Panc1 (cell line): ENCODE results near the gene RACK1. TPM values are rescaled to one million over a fixed set of nuclear protein-coding genes. Genes with fewer than 3 reads are reported as not detected.
A peak's percentile ranks its signal among the peaks of the same experiment; 100 is the strongest.
"Not testable (repeated sequence)": the region's sequence is repeated elsewhere in the genome, so short reads cannot be mapped to it uniquely, and the experiment has no call there.

Experiments used
- ATAC-seq: fragments of 200-7000 bp; cut with Tn5 transposase; 2 replicates; pipeline ENCODE4 v1.9.1; 2020; ENCODE audit warnings: mild to moderate bottlenecking, moderate library complexity
- BruUV-seq: library from RNA; stranded (reverse); fragments of 400-500 nt; replicated peaks from 2 replicates; lab custom pipeline; 2021; lab: Mats Ljungman, UMichigan
- CTCF ChIA-PET: fragments of 300-600 bp; sonication (Branson Sonifier 250); formaldehyde crosslinking; loops from one replicate; lab custom pipeline; 2022; ENCODE audit warnings: antibody characterized with exemption; lab: Charles Lee
- POLR2A ChIA-PET: fragments of 300-600 bp; sonication (Branson Sonifier 250); formaldehyde crosslinking; loops from one replicate; lab custom pipeline; 2022; ENCODE audit warnings: antibody characterized with exemption; lab: Charles Lee
- DNase-seq: peaks from one replicate; pipeline ENCODE4 v3.0.0-alpha.2; 2010; ENCODE audit warnings: low read depth, low spot score
- H3K27ac ChIP-seq: 2 replicates; pipeline ENCODE4 v1.5.1; 2011; ENCODE audit warnings: mild to moderate bottlenecking, low read length, inconsistent platforms
- H3K27me3 ChIP-seq: fragments of 200-500 bp; sonication (Bioruptor generic); 2 replicates; pipeline ENCODE4 v1.6.0; 2014; ENCODE audit warnings: low read length, inconsistent platforms; ENCODE audit not compliant: control insufficient read depth, insufficient read depth
- H3K36me3 ChIP-seq: fragments of 200-500 bp; sonication (Bioruptor generic); 2 replicates; pipeline ENCODE4 v1.5.1; 2014; ENCODE audit warnings: inconsistent platforms, mild to moderate bottlenecking, low read length, moderate library complexity; ENCODE audit not compliant: control insufficient read depth, insufficient read depth
- H3K4me1 ChIP-seq: 2 replicates; pipeline ENCODE4 v1.5.1; 2011; ENCODE audit warnings: inconsistent platforms, mild to moderate bottlenecking, low read length, moderate library complexity; ENCODE audit not compliant: control insufficient read depth, insufficient read depth
- H3K4me3 ChIP-seq, 2 experiments: 2 replicates each; pipeline ENCODE4 v1.5.1; 2011 to 2012; ENCODE audit warnings: low read depth in 2 of 2, low read length in 2 of 2, mild to moderate bottlenecking in 2 of 2, inconsistent platforms in 1 of 2, moderate library complexity in 1 of 2
- H3K9me3 ChIP-seq: fragments of 200-500 bp; sonication (Bioruptor generic); 2 replicates; pipeline ENCODE4 v1.5.1; 2014; ENCODE audit warnings: low read depth, mild to moderate bottlenecking, inconsistent platforms, low read length, moderate library complexity; ENCODE audit not compliant: control insufficient read depth, insufficient read depth
- POLR2AphosphoS5 ChIP-seq: IDR thresholded peaks from 2 replicates; pipeline ENCODE4 v1.6.1; 2012; ENCODE audit warnings: mild to moderate bottlenecking, low read depth, low read length, moderate library complexity
- SIN3A ChIP-seq: IDR thresholded peaks from 2 replicates; pipeline ENCODE4 v1.6.1; 2012; ENCODE audit warnings: low read depth, mild to moderate bottlenecking, low read length, moderate library complexity, borderline replicate concordance; ENCODE audit not compliant: insufficient read depth
- TCF7L2 ChIP-seq: IDR thresholded peaks from 2 replicates; pipeline ENCODE4 v1.6.1; 2011; ENCODE audit warnings: mild to moderate bottlenecking, low read depth, low read length, inconsistent platforms
- in situ Hi-C: cut with HindIII; loops from 2 replicates; pipeline ENCODE4 v1.10.0; 2016; ENCODE audit warnings: low sequenced_read_pairs, low pct_unique_long_range_greater_than_20kb
- intact Hi-C: fragments of 100-400 bp; cut with micrococcal nuclease; formaldehyde crosslinking; loops from one replicate; pipeline ENCODE4 v1.10.0; 2022; ENCODE audit not compliant: unreplicated experiment
- total RNA-seq: library from RNA; stranded (reverse); gene quantifications from one replicate; pipeline ENCODE4 v1.2.1, GENCODE V29; 2021; ENCODE audit not compliant: unreplicated experiment
- TF ChIP-seq, protein P1 (sequence below), 2 experiments: IDR thresholded peaks; 2 replicates each; pipeline ENCODE4 v1.6.1; 2011 to 2012; ENCODE audit warnings: low read depth in 2 of 2, control low read depth in 1 of 2, low read length in 1 of 2, mild to moderate bottlenecking in 1 of 2, moderate library complexity in 1 of 2; ENCODE audit not compliant: insufficient read depth in 1 of 2
- TF ChIP-seq, protein P2 (sequence below): fragments of 450-650 bp; IDR thresholded peaks from 2 replicates; pipeline ENCODE4 v1.5.1; 2017; ENCODE audit warnings: mild to moderate bottlenecking

The RACK1 gene
- total RNA-seq, 1 experiment from 2014 or later = 1,623 TPM

DNA sequence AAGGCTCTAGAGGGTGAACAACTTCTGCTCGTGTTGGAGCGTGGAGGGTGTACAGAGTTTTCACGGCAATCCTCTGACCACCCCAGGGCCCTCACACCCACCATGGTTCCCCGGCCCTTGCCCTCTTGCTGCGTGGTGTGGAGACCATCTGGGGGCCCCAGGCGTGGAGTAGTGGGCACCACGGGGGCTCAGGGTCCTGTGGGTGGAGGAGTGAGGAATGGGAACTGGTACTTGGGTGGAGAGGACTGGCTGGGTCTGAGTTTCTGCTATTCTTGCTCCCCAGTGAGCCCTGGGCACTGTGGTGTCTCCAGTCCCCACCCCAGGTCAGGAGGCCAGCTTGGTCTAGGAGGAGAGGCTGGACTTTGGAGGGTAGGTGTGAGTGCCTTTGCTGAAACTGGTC, 39.2 kb upstream of the RACK1 start:
- Histone ChIP-seq H3K4me3 (no peak overlapping the region), H3K27ac (no peak overlapping the region), H3K36me3 (no peaks in the 10 kb centered on the region), H3K27me3 (peaks cover 3% of the 10 kb centered on the region; the same call in 1 of the 2 replicates), H3K4me1 (no peaks in the 10 kb centered on the region), H3K9me3 (no peaks in the 10 kb centered on the region)
- intact Hi-C loops = no loop called here
- TF ChIP-seq SIN3A = no peak
- TF ChIP-seq, protein P1, sequence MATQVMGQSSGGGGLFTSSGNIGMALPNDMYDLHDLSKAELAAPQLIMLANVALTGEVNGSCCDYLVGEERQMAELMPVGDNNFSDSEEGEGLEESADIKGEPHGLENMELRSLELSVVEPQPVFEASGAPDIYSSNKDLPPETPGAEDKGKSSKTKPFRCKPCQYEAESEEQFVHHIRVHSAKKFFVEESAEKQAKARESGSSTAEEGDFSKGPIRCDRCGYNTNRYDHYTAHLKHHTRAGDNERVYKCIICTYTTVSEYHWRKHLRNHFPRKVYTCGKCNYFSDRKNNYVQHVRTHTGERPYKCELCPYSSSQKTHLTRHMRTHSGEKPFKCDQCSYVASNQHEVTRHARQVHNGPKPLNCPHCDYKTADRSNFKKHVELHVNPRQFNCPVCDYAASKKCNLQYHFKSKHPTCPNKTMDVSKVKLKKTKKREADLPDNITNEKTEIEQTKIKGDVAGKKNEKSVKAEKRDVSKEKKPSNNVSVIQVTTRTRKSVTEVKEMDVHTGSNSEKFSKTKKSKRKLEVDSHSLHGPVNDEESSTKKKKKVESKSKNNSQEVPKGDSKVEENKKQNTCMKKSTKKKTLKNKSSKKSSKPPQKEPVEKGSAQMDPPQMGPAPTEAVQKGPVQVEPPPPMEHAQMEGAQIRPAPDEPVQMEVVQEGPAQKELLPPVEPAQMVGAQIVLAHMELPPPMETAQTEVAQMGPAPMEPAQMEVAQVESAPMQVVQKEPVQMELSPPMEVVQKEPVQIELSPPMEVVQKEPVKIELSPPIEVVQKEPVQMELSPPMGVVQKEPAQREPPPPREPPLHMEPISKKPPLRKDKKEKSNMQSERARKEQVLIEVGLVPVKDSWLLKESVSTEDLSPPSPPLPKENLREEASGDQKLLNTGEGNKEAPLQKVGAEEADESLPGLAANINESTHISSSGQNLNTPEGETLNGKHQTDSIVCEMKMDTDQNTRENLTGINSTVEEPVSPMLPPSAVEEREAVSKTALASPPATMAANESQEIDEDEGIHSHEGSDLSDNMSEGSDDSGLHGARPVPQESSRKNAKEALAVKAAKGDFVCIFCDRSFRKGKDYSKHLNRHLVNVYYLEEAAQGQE (IDR thresholded peaks at IDR 0.05; ENCODE audit: insufficient read depth in 1 of 2, low read depth in 2 of 2, low read length in 1 of 2) = no peak
- in situ Hi-C loops = no loop called here
- ChIA-PET CTCF (interaction anchor here (0.6 kb wide), 1 partner anchor 1732 kb away, joined by 6 read pairs; the partner anchor contains the start of gene RUFY1), POLR2A (no interaction called here)
- ATAC-seq (no peak), DNase-seq (no peak)
- no TSS peak for BruUV-seq

DNA sequence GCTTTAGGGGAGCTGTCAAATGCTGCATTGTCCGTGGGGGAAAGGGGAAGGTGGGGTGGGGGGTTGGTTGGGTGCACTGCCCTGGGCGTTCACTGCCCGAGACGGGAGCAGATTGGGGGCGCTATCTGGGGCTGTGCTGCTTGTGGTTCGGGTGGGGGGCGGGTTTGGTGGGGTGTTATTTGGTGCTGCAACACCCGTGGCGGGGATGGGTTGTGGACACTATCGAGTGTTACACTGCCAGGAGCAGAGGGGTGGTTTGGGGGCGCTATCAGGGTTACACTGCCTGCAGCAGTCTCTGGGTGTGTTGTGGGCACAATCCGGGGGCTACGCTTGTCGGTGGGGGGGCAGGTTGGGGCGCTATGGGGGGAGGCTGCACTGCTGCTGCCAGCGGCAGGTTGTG, 38.7 kb upstream of the RACK1 start:
- H3K27me3 ChIP-seq, H3K4me1 ChIP-seq, DNase-seq, H3K36me3 ChIP-seq, ATAC-seq, CTCF ChIA-PET, POLR2A ChIA-PET, H3K4me3 ChIP-seq, in situ Hi-C loops, BruUV-seq, intact Hi-C loops, H3K27ac ChIP-seq, H3K9me3 ChIP-seq: not testable (repeated sequence)

DNA sequence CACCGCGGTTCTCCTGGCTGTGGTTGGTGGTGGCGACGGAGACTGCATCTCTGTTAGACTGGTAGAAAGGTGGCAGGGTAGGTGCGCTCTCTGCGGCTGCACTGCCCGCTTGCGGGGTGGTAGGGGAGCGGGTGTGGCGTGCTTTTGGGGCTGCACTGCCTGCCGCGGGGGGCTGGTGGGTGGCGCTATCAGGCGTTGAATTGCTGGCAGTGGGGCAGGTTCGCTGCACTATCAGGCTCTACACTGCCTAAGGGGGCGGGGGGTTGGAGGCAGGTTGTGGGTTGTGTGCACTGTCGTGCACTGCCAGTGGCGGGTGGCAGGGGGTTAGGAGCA, 38.2 kb upstream of the RACK1 start:
- TF ChIP-seq, protein P2, sequence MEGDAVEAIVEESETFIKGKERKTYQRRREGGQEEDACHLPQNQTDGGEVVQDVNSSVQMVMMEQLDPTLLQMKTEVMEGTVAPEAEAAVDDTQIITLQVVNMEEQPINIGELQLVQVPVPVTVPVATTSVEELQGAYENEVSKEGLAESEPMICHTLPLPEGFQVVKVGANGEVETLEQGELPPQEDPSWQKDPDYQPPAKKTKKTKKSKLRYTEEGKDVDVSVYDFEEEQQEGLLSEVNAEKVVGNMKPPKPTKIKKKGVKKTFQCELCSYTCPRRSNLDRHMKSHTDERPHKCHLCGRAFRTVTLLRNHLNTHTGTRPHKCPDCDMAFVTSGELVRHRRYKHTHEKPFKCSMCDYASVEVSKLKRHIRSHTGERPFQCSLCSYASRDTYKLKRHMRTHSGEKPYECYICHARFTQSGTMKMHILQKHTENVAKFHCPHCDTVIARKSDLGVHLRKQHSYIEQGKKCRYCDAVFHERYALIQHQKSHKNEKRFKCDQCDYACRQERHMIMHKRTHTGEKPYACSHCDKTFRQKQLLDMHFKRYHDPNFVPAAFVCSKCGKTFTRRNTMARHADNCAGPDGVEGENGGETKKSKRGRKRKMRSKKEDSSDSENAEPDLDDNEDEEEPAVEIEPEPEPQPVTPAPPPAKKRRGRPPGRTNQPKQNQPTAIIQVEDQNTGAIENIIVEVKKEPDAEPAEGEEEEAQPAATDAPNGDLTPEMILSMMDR = no peak
- TF ChIP-seq SIN3A = no peak
- no peak for TF ChIP-seq TCF7L2
- TF ChIP-seq, protein P1 (IDR thresholded peaks at IDR 0.05; ENCODE audit: insufficient read depth in 1 of 2, low read depth in 2 of 2, low read length in 1 of 2) = no peak
- no peak for TF ChIP-seq POLR2AphosphoS5
- Histone ChIP-seq H3K4me1 (no peaks in the 10 kb centered on the region), H3K9me3 (no peaks in the 10 kb centered on the region), H3K4me3 (peak overlapping the region in 1 of 2 experiments; percentile 31; a peak in 1 of 4 replicates), H3K27ac (no peak overlapping the region), H3K27me3 (peaks cover 3% of the 10 kb centered on the region; the same call in 1 of the 2 replicates), H3K36me3 (no peaks in the 10 kb centered on the region)
- intact Hi-C loops (no loop called here), in situ Hi-C loops (no loop called here)
- no TSS peak for BruUV-seq
- ChIA-PET CTCF (no interaction called here), POLR2A (no interaction called here)
- ATAC-seq = no peak
- no peak for DNase-seq
